K562 (cell line): ENCODE measurements around the gene COL9A2.

ENCODE experiments used
- CBX5 ChIP-seq: IDR thresholded peaks from 2 replicates; pipeline ENCODE4 v1.6.1; 2014; ENCODE audit warnings: low read depth, borderline replicate concordance
- GATA2 ChIP-seq: sonication (generic); formaldehyde crosslinking; IDR thresholded peaks from 2 replicates; pipeline ENCODE4 v1.4.0; 2020; ENCODE audit warnings: mild to moderate bottlenecking, missing genetic modification reagents

- TF ChIP-seq GATA2 (no peak), CBX5 (0 out of 2 replicates have a peak, but pooled peaks have one; percentile 36)
These were observed 1.8 kb downstream of the COL9A2 start for GRCh38 chr1:40315239-40315794.
